Coronary artery (tissue), 2 donors: ENCODE measurements around the gene PHGDH.

Experiments
- DNase-seq: peaks from one replicate; pipeline ENCODE4 v3.0.0-alpha.2; 2017; ENCODE audit warnings: low spot score
- H3K27ac ChIP-seq, 2 donors: fragments of 200-600 bp; sonication (generic); one replicate each; pipeline ENCODE4 v1.5.1; 2016 to 2019
- H3K4me3 ChIP-seq: fragments of 200-600 bp; sonication (generic); 2 replicates; pipeline ENCODE4 v1.5.1; 2016; ENCODE audit warnings: mild to moderate bottlenecking, moderate library complexity
- TF ChIP-seq, protein P1 (sequence below): fragments of 200-600 bp; sonication (generic); IDR thresholded peaks from one replicate; pipeline ENCODE4 v1.5.1; 2019; ENCODE audit warnings: antibody characterized with exemption

PHGDH gene

DNA sequence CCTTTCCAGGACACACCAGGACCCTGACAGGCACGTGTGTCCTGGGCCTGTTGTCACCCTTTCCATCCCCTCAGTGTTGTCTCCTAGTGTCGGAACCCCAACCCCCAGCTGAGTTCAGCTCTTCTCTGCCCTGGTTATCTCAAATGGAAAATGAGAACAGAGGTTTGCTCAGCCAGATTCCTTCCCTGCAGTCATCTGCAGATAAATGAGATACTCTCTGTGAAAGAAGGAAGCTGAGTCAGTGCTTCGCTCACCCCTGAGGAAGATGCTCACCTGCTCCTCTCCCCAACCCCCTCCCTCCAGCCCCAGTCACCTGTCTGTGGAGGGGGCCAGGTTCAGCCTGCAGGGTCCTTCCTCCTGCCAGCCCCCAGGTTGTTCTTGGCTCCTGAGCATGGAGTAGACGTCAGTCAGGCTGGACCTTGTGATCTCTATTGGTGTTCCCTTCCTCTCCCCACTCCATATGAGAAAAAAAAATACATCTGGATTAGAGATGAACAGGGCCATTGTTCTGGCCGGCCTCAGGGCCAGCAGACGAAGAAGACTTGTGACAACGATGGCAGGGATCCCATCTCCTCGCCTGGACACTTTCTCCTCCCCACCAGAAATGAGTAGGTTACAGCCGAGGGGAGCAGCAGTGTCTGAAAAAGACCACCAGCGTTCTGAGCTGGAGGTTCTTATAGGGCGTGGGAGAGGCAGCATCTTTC, 20.9 kb downstream of the PHGDH start:
- no peak overlapping the region for H3K4me3 ChIP-seq
- TF ChIP-seq, protein P1, sequence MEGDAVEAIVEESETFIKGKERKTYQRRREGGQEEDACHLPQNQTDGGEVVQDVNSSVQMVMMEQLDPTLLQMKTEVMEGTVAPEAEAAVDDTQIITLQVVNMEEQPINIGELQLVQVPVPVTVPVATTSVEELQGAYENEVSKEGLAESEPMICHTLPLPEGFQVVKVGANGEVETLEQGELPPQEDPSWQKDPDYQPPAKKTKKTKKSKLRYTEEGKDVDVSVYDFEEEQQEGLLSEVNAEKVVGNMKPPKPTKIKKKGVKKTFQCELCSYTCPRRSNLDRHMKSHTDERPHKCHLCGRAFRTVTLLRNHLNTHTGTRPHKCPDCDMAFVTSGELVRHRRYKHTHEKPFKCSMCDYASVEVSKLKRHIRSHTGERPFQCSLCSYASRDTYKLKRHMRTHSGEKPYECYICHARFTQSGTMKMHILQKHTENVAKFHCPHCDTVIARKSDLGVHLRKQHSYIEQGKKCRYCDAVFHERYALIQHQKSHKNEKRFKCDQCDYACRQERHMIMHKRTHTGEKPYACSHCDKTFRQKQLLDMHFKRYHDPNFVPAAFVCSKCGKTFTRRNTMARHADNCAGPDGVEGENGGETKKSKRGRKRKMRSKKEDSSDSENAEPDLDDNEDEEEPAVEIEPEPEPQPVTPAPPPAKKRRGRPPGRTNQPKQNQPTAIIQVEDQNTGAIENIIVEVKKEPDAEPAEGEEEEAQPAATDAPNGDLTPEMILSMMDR: no peak
- DNase-seq: no peak

DNA sequence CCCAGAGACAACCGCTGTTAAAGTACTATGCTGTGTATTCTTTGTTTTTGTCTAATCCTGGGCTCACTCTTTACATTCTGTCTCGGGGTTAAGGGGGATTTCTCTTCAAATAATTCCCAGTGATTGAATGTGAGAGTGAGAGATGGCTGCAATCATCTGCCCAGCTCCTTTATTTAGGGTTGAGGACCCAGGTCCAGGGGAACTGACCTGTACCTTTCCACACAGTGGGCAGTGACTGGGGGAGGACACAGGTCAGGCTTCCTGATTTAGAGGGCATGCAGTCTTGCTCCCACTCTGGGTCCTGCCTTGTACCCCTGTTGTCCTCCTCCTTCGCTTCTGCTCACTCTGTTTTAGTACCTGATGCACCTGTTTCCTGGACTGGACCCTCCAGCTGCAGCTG, 22.0 kb downstream of the PHGDH start:
- no peak overlapping the region for H3K4me3 ChIP-seq
- no peak for DNase-seq
- no peak overlapping the region for H3K27ac ChIP-seq
- TF ChIP-seq, protein P1: no peak

More for the DNA sequence above, 20.9 kb downstream of the PHGDH start:
- no peak overlapping the region for H3K27ac ChIP-seq

DNA sequence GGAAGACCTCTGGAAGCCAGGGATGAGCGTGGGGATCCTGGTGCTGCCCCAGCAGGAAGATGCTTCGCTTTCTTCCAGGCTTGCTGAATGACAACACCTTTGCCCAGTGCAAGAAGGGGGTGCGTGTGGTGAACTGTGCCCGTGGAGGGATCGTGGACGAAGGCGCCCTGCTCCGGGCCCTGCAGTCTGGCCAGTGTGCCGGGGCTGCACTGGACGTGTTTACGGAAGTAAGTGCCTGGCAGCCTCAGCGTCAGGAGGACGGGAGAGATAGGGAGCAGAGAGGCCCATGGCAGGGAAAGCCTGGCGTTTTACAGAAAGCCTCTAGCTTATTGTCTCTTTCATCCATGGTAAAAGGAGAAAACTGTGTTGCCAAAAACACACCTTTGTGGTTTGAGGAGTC, 23.5 kb downstream of the PHGDH start:
- TF ChIP-seq, protein P1: no peak
- H3K27ac ChIP-seq: peak overlapping the region in 1 of 2 donors; percentile 16
- no peak for DNase-seq
- no peak overlapping the region for H3K4me3 ChIP-seq

DNA sequence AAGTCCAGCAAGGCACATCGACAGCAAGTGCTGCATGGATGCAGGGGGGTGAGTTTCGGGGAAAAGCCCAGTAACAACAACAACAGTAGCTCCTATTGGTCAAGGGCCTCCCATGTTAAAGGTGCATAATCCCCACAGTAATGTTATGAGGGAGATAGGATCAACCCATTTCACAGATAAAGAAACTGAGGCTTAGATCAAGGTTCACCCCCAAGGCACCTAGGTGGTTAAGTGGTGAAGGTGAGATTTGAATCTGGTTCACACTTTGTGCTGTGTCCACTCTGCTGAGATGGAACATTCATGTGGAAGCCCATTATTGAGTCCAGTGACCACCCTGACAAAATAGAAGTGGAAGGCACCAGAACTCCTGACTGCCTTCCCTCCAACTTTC, 24.9 kb downstream of the PHGDH start:
- DNase-seq: no peak
- no peak overlapping the region for H3K4me3 ChIP-seq
- TF ChIP-seq, protein P1: no peak
- H3K27ac ChIP-seq: peak overlapping the region in 1 of 2 donors; percentile 40

DNA sequence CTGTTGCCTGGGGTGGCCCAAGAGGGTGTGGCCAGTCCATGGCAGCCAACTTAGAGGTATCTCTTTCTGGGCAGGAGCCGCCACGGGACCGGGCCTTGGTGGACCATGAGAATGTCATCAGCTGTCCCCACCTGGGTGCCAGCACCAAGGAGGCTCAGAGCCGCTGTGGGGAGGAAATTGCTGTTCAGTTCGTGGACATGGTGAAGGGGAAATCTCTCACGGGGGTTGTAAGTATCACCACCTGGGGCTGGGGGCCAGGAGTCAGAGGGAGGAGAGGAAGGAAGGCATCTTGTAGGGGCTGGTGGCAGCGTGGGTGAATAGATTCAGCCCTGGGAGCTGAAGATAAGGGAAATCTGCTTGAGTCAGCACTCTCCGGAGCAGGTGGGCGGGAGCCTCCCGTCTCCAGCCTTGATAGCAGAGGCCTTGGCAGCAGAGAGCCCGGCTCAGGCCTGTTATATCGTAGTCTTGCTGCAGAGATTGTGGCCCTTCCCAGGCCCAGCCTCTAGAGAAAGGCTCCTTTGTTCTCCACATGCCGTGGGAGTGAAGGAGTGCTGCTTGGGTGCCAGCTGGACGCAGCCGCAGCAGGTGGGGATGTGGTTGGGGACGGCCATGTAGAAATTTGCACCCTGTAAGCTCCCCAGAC, 25.4 kb downstream of the PHGDH start:
- no peak for DNase-seq
- TF ChIP-seq, protein P1: no peak
- Histone ChIP-seq H3K27ac (peak overlapping the region in 1 of 2 donors; percentile 40), H3K4me3 (no peak overlapping the region)

DNA sequence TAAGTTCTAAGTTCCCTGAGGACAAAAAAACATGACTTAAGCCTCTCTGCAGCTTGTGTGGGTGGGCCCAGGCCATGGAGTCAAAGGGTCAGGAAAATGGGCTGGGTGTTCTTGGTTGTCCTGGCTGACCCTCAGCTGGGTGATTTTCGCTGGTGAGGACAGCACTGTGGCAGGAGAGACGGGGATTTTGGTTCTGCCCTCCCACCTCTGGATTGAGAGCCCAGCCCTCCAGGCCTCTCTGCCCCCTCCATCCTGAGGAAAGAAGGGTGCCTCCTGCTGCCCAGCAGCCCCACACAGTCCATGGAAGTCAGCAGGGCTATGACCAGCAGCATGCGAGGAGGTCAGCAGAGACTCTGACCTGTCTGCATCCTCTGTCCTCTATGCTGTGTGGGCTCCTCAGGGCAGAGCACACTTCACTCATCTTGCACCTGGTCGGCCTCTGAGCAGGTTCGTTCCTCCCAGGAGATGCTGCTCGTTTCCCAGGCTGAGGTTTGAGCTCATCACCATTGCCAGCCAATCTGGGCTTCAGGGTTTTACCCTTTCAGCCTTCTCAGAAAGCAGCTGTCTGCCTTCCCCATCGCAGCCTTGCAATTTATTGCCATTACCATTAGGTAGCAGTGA, 26.5 kb downstream of the PHGDH start:
- no peak for DNase-seq
- TF ChIP-seq, protein P1: no peak
- H3K27ac ChIP-seq: no peak overlapping the region
- no peak overlapping the region for H3K4me3 ChIP-seq

DNA sequence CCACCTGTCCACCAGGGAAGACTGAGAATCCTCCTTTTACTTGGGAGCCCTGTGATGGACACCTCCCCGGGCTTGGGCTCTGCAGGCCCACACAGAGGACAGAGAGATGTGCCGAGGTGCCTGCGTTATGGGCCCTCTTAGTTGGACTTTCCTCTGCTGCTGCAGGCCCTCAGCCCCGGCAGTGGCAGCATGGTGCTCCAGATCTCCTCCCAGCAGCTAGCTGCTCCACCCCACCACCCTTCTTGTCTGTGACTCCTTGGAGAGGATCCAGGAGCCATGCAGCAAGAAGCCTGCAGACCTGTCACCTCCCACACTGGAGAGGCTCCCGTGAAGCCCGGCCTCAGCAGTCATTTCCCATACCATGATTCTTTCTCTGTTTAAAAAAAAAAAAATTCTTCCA, 27.4 kb downstream of the PHGDH start:
- Histone ChIP-seq H3K27ac (no peak overlapping the region), H3K4me3 (no peak overlapping the region)
- DNase-seq: peak; percentile 69
- TF ChIP-seq, protein P1: no peak
